ENCODE measurements around the gene DECR2.

GRCh38 chr16:440627-441026 is 38.9 kb downstream of the DECR2 start:
- TF ChIP-seq POLR2A (IDR thresholded peaks at IDR 0.05) (no peak), CTCF (IDR thresholded peaks at IDR 0.05) (no peak)

Data from sigmoid colon (tissue), 3 donors.